ENCODE results near the gene SLC4A9. TPM values are rescaled to one million over a fixed set of nuclear protein-coding genes. Genes with fewer than 3 reads are reported as not detected.

SLC4A9 gene
- polyA plus RNA-seq, 3 donors, result 0.28 TPM; not detected in 2

DNA sequence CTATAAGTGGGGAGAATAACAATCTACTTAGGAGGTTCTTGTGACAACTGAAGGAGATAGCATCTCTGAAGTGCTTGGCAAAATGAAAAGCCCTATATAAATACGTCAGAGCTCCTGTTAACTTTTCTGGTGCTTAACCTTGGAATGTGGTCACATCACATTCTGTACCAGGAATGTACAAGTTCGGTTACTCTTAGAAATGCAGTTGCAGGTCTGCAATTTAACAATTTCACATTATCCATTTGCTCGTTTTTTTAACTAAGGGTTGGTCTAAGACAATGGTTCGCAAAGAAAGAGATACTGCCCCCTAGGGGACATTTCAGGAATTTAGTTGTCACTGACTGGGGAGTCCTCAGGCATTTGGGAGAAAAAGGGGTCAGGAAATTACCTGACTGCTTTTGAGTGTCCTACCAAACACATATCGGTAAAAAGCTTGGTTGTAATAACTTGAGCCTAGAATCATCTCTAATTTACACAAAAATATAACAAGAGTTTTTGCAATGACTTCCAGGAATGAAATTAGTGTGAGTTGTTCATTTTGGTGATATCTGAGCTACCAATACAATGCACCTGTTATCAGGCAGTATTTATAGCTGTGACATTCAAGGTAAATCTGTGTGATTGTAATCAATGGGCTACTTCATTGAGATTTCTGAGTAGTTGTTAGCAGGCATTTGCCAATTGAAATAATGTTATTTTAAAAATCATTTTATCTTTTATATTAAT lies 8.2 kb upstream of the SLC4A9 start:
- Histone ChIP-seq H3K27ac (ENCODE audit: low read depth in 1 of 2, low read length in 2 of 2) (no peak overlapping the region), H2AFZ (ENCODE audit: insufficient read depth, low read depth, low read length, poor library complexity, severe bottlenecking) (no peak overlapping the region), H3K9ac (ENCODE audit: insufficient read depth, low read length, poor library complexity, severe bottlenecking) (no peak overlapping the region), H3K27me3 (ENCODE audit: control insufficient read depth in 2 of 2, insufficient read depth in 2 of 2, low read length in 2 of 2) (no peaks in the 10 kb centered on the region), H4K20me1 (ENCODE audit: insufficient read depth, low read length) (no peaks in the 10 kb centered on the region), H3K79me2 (ENCODE audit: insufficient read depth, low read length) (no peaks in the 10 kb centered on the region), H3K36me3 (replicated peaks in 1 of 2; ENCODE audit: control insufficient read depth in 1 of 2, insufficient read depth in 2 of 2, low read length in 2 of 2) (no peaks in the 10 kb centered on the region), H3K4me2 (replicated peaks; ENCODE audit: extremely low read depth, low read length, poor library complexity, severe bottlenecking) (no peak overlapping the region), H3K4me1 (ENCODE audit: control insufficient read depth in 1 of 2, insufficient read depth in 2 of 2, low read length in 2 of 2) (peaks cover 32 to 44% of the 10 kb centered on the region in 2 donors), H3K4me3 (replicated peaks in 1 of 3; ENCODE audit: low read depth in 2 of 3, low read length in 3 of 3) (no peak overlapping the region), H3K9me3 (replicated peaks in 1 of 2; ENCODE audit: control insufficient read depth in 1 of 2, insufficient read depth in 1 of 2, low read length in 2 of 2) (no peaks in the 10 kb centered on the region)
- TF ChIP-seq, protein P1, sequence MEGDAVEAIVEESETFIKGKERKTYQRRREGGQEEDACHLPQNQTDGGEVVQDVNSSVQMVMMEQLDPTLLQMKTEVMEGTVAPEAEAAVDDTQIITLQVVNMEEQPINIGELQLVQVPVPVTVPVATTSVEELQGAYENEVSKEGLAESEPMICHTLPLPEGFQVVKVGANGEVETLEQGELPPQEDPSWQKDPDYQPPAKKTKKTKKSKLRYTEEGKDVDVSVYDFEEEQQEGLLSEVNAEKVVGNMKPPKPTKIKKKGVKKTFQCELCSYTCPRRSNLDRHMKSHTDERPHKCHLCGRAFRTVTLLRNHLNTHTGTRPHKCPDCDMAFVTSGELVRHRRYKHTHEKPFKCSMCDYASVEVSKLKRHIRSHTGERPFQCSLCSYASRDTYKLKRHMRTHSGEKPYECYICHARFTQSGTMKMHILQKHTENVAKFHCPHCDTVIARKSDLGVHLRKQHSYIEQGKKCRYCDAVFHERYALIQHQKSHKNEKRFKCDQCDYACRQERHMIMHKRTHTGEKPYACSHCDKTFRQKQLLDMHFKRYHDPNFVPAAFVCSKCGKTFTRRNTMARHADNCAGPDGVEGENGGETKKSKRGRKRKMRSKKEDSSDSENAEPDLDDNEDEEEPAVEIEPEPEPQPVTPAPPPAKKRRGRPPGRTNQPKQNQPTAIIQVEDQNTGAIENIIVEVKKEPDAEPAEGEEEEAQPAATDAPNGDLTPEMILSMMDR (IDR thresholded peaks at IDR 0.05), result peak; percentile 94
- no peaks in the 10 kb centered on the region for H3K9me3 Mint-ChIP-seq
- H3K27me3 Mint-ChIP-seq (ENCODE audit: low read depth in 3 of 3), result peaks cover 0 to 5% (median 5%) of the 10 kb centered on the region in 3 donors
- H3K4me3 Mint-ChIP-seq, result no peak overlapping the region
- no peak overlapping the region for H3K27ac Mint-ChIP-seq
- peak; percentile 64 to 85 (median 72) for DNase-seq
- peaks cover 0 to 3% of the 10 kb centered on the region in 2 donors for H3K36me3 Mint-ChIP-seq
- H3K4me1 Mint-ChIP-seq, result peaks cover 37% of the 10 kb centered on the region
- 0% methylated on average over 1 of the region's 5 CpGs for WGBS (ENCODE audit: insufficient coverage)
- intact Hi-C loops (cut with micrococcal nuclease), result loop anchor here in 1 of 2 donors (2.0 to 10.0 kb wide), 2 partner anchors 111 to 187 kb away; no protein-coding TSS in a partner anchor

DNA sequence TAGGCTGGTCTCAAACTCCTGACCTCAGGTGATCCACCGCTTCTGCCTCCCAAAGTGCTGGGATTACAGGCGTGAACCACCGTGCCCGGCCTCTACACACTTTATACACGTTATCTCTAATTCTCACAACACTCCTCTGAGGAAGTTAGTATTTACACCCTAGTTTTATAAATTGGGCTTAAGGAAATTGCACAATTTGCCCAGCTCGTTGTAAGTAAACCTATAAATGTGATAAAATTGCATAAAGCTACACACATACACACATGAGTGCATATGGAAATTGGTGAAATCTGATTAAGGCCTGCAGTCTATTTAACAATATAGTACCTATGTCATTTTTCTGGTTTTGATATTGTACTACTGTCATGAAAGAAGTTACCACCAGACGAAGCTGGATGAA lies 4.4 kb upstream of the SLC4A9 start:
- no peak overlapping the region for H3K4me3 ChIP-seq (replicated peaks in 1 of 3; ENCODE audit: low read depth in 2 of 3, low read length in 3 of 3)
- peak overlapping the region; percentile 28 for H3K4me2 ChIP-seq (replicated peaks; ENCODE audit: extremely low read depth, low read length, poor library complexity, severe bottlenecking)
- H3K9ac ChIP-seq (ENCODE audit: insufficient read depth, low read length, poor library complexity, severe bottlenecking), result no peak overlapping the region
- intact Hi-C loops (cut with micrococcal nuclease), result loop anchor here in 1 of 2 donors (10.0 kb wide), 1 partner anchor 191 kb away; no protein-coding TSS in a partner anchor
- H3K9me3 ChIP-seq (replicated peaks in 1 of 2; ENCODE audit: control insufficient read depth in 1 of 2, insufficient read depth in 1 of 2, low read length in 2 of 2), result no peaks in the 10 kb centered on the region
- no peaks in the 10 kb centered on the region for H3K27me3 ChIP-seq (ENCODE audit: control insufficient read depth in 2 of 2, insufficient read depth in 2 of 2, low read length in 2 of 2)
- peaks cover 38% of the 10 kb centered on the region for H3K4me1 Mint-ChIP-seq
- peaks cover 34 to 40% of the 10 kb centered on the region in 2 donors for H3K4me1 ChIP-seq (ENCODE audit: control insufficient read depth in 1 of 2, insufficient read depth in 2 of 2, low read length in 2 of 2)
- no peak overlapping the region for H3K27ac ChIP-seq (ENCODE audit: low read depth in 1 of 2, low read length in 2 of 2)
- H3K4me3 Mint-ChIP-seq, result no peak overlapping the region
- TF ChIP-seq, protein P1 (IDR thresholded peaks at IDR 0.05), result no peak
- H4K20me1 ChIP-seq (ENCODE audit: insufficient read depth, low read length), result no peaks in the 10 kb centered on the region
- H3K36me3 Mint-ChIP-seq, result no peaks in the 10 kb centered on the region
- no CpG with 5 or more reads among the region's 7 CpGs for WGBS (ENCODE audit: insufficient coverage)
- no peak overlapping the region for H2AFZ ChIP-seq (ENCODE audit: insufficient read depth, low read depth, low read length, poor library complexity, severe bottlenecking)
- H3K27me3 Mint-ChIP-seq (ENCODE audit: low read depth in 3 of 3), result peaks cover 2 to 9% (median 4%) of the 10 kb centered on the region in 3 donors
- peaks cover 0 to 1% (median 0%) of the 10 kb centered on the region in 7 donors for H3K9me3 Mint-ChIP-seq
- H3K27ac Mint-ChIP-seq, result peak overlapping the region in 4 of 7 donors; percentile 25 to 69 (median 53)
- no peaks in the 10 kb centered on the region for H3K36me3 ChIP-seq (replicated peaks in 1 of 2; ENCODE audit: control insufficient read depth in 1 of 2, insufficient read depth in 2 of 2, low read length in 2 of 2)
- peak in 2 of 3 donors; percentile 22 to 55 for DNase-seq
- H3K79me2 ChIP-seq (ENCODE audit: insufficient read depth, low read length), result no peaks in the 10 kb centered on the region

All from CD14-positive monocyte (primary cell).